AG09309 (cell line): ENCODE results near the gene MPZ.

Experiments used
- DNase-seq: peaks from one replicate; pipeline ENCODE4 v3.0.0-alpha.2; 2010; ENCODE audit warnings: low read depth
- H3K4me3 ChIP-seq: 2 replicates; pipeline ENCODE4 v1.5.1; 2011; ENCODE audit warnings: mild to moderate bottlenecking, low read depth, low read length, moderate library complexity; ENCODE audit not compliant: control insufficient read depth
- TF ChIP-seq, protein P1 (sequence below): IDR thresholded peaks from 2 replicates; pipeline ENCODE4 v1.5.1; 2011; ENCODE audit warnings: mild to moderate bottlenecking, low read depth, low read length, inconsistent platforms; ENCODE audit not compliant: insufficient read depth, control insufficient read depth; ENCODE audit errors: missing control alignments

Gene MPZ

GRCh38 chr1:161282991-161283390, 26.8 kb downstream of the MPZ start:
- TF ChIP-seq, protein P1, sequence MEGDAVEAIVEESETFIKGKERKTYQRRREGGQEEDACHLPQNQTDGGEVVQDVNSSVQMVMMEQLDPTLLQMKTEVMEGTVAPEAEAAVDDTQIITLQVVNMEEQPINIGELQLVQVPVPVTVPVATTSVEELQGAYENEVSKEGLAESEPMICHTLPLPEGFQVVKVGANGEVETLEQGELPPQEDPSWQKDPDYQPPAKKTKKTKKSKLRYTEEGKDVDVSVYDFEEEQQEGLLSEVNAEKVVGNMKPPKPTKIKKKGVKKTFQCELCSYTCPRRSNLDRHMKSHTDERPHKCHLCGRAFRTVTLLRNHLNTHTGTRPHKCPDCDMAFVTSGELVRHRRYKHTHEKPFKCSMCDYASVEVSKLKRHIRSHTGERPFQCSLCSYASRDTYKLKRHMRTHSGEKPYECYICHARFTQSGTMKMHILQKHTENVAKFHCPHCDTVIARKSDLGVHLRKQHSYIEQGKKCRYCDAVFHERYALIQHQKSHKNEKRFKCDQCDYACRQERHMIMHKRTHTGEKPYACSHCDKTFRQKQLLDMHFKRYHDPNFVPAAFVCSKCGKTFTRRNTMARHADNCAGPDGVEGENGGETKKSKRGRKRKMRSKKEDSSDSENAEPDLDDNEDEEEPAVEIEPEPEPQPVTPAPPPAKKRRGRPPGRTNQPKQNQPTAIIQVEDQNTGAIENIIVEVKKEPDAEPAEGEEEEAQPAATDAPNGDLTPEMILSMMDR: no peak
- H3K4me3 ChIP-seq: no peak overlapping the region
- DNase-seq: no peak

GRCh38 chr1:161274874-161275273, 34.9 kb downstream of the MPZ start:
- DNase-seq: no peak
- no peak overlapping the region for H3K4me3 ChIP-seq
- TF ChIP-seq, protein P1: no peak

- no peak for DNase-seq
- no peak overlapping the region for H3K4me3 ChIP-seq
- TF ChIP-seq, protein P1: no peak
These were observed 36.4 kb downstream of the MPZ start for GRCh38 chr1:161273402-161273801.

GRCh38 chr1:161267321-161267720, 42.4 kb downstream of the MPZ start:
- TF ChIP-seq, protein P1: no peak
- no peak overlapping the region for H3K4me3 ChIP-seq
- no peak for DNase-seq

GRCh38 chr1:161266836-161267235, 42.9 kb downstream of the MPZ start:
- H3K4me3 ChIP-seq: no peak overlapping the region
- TF ChIP-seq, protein P1: no peak
- DNase-seq: no peak

GRCh38 chr1:161266202-161266601, 43.6 kb downstream of the MPZ start:
- no peak for DNase-seq
- no peak overlapping the region for H3K4me3 ChIP-seq
- TF ChIP-seq, protein P1: no peak

- no peak overlapping the region for H3K4me3 ChIP-seq
- DNase-seq: no peak
- TF ChIP-seq, protein P1: no peak
These were observed 44.5 kb downstream of the MPZ start for GRCh38 chr1:161265305-161265704.
